Tibial nerve (tissue), 4 donors: ENCODE measurements around the gene GET3.

Experiments
- CTCF ChIP-seq, 5 experiments: fragments of 200-600 bp in 3 of 5; fragments of 450-650 bp in 2 of 5; sonication (generic) in 3 of 5; IDR thresholded peaks; one replicate each; pipeline ENCODE4 v1.5.1; 2016 to 2019; ENCODE audit warnings: antibody characterized with exemption in 5 of 5, mild to moderate bottlenecking in 3 of 5, moderate library complexity in 2 of 5
- EP300 ChIP-seq, 2 donors: sonication (generic); formaldehyde crosslinking; IDR thresholded peaks; one replicate each; pipeline ENCODE4 v1.6.1; 2017; ENCODE audit warnings: antibody characterized with exemption in 2 of 2, mild to moderate bottlenecking in 1 of 2
- POLR2A ChIP-seq, 2 donors: fragments of 450-650 bp; IDR thresholded peaks; one replicate each; pipeline ENCODE4 v1.6.1; 2017; ENCODE audit warnings: antibody characterized with exemption in 2 of 2, mild to moderate bottlenecking in 2 of 2, moderate library complexity in 2 of 2

- TF ChIP-seq CTCF (IDR thresholded peaks at IDR 0.05) = no peak
- no peak for TF ChIP-seq POLR2A (IDR thresholded peaks at IDR 0.05)
- TF ChIP-seq EP300 (IDR thresholded peaks at IDR 0.05) = no peak
Measured at GRCh38 chr19:12767150-12767549, 29.9 kb downstream of the GET3 start.
